ENCODE data around the gene PPP1R12C.

DNA sequence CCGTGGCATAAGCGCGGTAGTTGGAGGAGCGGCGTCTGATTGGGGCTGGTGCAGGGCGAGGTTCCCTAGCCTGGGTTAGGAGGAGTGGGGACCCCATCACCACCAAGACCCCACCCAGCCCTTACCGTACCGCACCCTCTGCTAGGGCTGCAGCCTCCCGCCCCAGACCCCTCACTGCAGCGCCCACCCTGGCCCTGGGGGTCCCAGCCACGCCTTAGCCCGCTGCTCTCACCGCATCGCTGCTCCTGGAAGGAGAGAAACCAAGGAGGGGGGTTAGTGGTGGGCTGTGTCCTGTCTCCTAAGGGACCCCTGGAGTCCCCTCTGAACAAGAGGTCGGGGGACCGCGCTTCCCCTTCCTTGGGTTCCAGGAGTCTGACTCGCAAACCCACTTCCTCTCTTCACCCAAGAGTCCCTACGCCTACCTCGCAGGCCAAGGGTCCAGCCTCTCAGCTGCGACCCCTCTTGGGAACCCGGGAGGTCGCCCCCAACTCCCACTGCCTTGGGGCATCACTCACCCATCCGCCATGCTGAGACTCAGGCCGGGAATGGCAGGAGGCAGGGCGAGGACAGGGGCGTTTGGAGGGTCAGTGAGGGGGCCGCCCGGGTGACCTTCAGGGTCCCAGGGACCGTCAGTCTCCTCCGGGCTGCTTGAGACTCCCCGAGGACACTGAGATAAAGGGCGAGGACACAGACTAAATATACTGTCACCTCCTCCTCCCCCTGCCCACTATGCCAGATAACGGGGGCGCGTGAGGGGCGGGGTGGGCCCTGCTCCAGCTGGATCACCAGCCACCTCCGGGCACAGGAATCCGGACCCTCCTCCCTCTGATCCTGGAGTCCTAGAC, 39.8 kb upstream of the PPP1R12C start, which contains the start of gene TNNI3:
- TF ChIP-seq POLR2A (IDR thresholded peaks at IDR 0.05) (no peak), EP300 (IDR thresholded peaks at IDR 0.05) (no peak)
- TF ChIP-seq, protein P1, sequence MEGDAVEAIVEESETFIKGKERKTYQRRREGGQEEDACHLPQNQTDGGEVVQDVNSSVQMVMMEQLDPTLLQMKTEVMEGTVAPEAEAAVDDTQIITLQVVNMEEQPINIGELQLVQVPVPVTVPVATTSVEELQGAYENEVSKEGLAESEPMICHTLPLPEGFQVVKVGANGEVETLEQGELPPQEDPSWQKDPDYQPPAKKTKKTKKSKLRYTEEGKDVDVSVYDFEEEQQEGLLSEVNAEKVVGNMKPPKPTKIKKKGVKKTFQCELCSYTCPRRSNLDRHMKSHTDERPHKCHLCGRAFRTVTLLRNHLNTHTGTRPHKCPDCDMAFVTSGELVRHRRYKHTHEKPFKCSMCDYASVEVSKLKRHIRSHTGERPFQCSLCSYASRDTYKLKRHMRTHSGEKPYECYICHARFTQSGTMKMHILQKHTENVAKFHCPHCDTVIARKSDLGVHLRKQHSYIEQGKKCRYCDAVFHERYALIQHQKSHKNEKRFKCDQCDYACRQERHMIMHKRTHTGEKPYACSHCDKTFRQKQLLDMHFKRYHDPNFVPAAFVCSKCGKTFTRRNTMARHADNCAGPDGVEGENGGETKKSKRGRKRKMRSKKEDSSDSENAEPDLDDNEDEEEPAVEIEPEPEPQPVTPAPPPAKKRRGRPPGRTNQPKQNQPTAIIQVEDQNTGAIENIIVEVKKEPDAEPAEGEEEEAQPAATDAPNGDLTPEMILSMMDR (IDR thresholded peaks at IDR 0.05), result no peak

Data from tibial nerve (tissue), 4 donors.